HEK293T (cell line): ENCODE data around the gene PPP1R7.

Experiments
- CTCF ChIA-PET: fragments of 350-600 bp; formaldehyde crosslinking; extraction: SDS; loops from one replicate; lab custom pipeline; 2021; ENCODE audit warnings: antibody characterized with exemption, inconsistent platforms; lab: Yijun Ruan, JAX
- POLR2A ChIA-PET: fragments of 350-600 bp; formaldehyde crosslinking; extraction: SDS; loops from one replicate; lab custom pipeline; 2020; ENCODE audit warnings: antibody characterized with exemption, inconsistent platforms; lab: Yijun Ruan, JAX
- DNase-seq: peaks from one replicate; pipeline ENCODE4 v3.0.0; 2012; ENCODE audit warnings: mixed read lengths; ENCODE audit errors: extremely low spot score
- ARNT ChIP-seq: fragments of 450-650 bp; IDR thresholded peaks from 2 replicates; pipeline ENCODE4 v1.6.1; 2017; ENCODE audit warnings: mild to moderate bottlenecking
- BHLHE40 ChIP-seq: fragments of 450-650 bp; IDR thresholded peaks from 2 replicates; pipeline ENCODE4 v1.6.1; 2016; ENCODE audit warnings: mild to moderate bottlenecking, moderate library complexity, borderline replicate concordance
- CTBP1 ChIP-seq: fragments of 450-650 bp; IDR thresholded peaks from 2 replicates; pipeline ENCODE4 v1.6.1; 2016; ENCODE audit warnings: borderline replicate concordance
- ELF4 ChIP-seq: fragments of 450-650 bp; IDR thresholded peaks from 2 replicates; pipeline ENCODE4 v1.6.1; 2017; ENCODE audit warnings: antibody characterized with exemption
- FOXA1 ChIP-seq: fragments of 450-650 bp; IDR thresholded peaks from 2 replicates; pipeline ENCODE4 v1.6.1; 2016; ENCODE audit warnings: mild to moderate bottlenecking
- FOXK2 ChIP-seq: fragments of 450-650 bp; IDR thresholded peaks from 2 replicates; pipeline ENCODE4 v1.6.1; 2016; ENCODE audit warnings: mild to moderate bottlenecking
- FOXM1 ChIP-seq: fragments of 450-650 bp; IDR thresholded peaks from 2 replicates; pipeline ENCODE4 v1.6.1; 2017; ENCODE audit warnings: mild to moderate bottlenecking, borderline replicate concordance
- HDGF ChIP-seq: fragments of 450-650 bp; IDR thresholded peaks from 2 replicates; pipeline ENCODE4 v1.6.1; 2017; ENCODE audit warnings: antibody characterized with exemption, borderline replicate concordance
- L3MBTL2 ChIP-seq: fragments of 450-650 bp; conservative IDR thresholded peaks from 2 replicates; pipeline ENCODE4 v1.6.1; 2016; ENCODE audit warnings: mild to moderate bottlenecking
- LEF1 ChIP-seq: fragments of 450-650 bp; IDR thresholded peaks from 2 replicates; pipeline ENCODE4 v1.6.1; 2017; ENCODE audit warnings: mild to moderate bottlenecking, borderline replicate concordance
- NFRKB ChIP-seq: fragments of 450-650 bp; IDR thresholded peaks from 2 replicates; pipeline ENCODE4 v1.6.1; 2016; ENCODE audit warnings: mild to moderate bottlenecking, moderate library complexity
- PKNOX1 ChIP-seq: fragments of 450-650 bp; IDR thresholded peaks from 2 replicates; pipeline ENCODE4 v1.6.1; 2016
- SP1 ChIP-seq: fragments of 450-650 bp; IDR thresholded peaks from 2 replicates; pipeline ENCODE4 v1.6.1; 2017
- SUZ12 ChIP-seq: fragments of 450-650 bp; IDR thresholded peaks from 2 replicates; pipeline ENCODE4 v1.6.1; 2016; ENCODE audit warnings: mild to moderate bottlenecking
- TARDBP ChIP-seq: fragments of 450-650 bp; IDR thresholded peaks from 2 replicates; pipeline ENCODE4 v1.6.1; 2016
- ZNF384 ChIP-seq: fragments of 450-650 bp; IDR thresholded peaks from 2 replicates; pipeline ENCODE4 v1.6.1; 2016

PPP1R7 gene

GRCh38 chr2:241226723-241227572, 76.7 kb downstream of the PPP1R7 start:
- ChIA-PET CTCF (no interaction called here), POLR2A (no interaction called here)
- no peak for DNase-seq

GRCh38 chr2:241227594-241227993, 77.3 kb downstream of the PPP1R7 start:
- TF ChIP-seq HDGF (no peak), SUZ12 (no peak), ARNT (no peak), ELF4 (no peak), CTBP1 (no peak), FOXM1 (no peak), NFRKB (no peak), LEF1 (no peak), ZNF384 (no peak), FOXA1 (no peak), FOXK2 (no peak), SP1 (no peak), PKNOX1 (no peak), BHLHE40 (no peak)
- POLR2A ChIA-PET: no interaction called here
- DNase-seq: no peak
- CTCF ChIA-PET: no interaction called here

More at GRCh38 chr2:241226723-241227572, 76.7 kb downstream of the PPP1R7 start:
- TF ChIP-seq SP1 (no peak), LEF1 (no peak), PKNOX1 (no peak), ARNT (no peak), CTBP1 (no peak), BHLHE40 (no peak), HDGF (no peak), ELF4 (no peak), FOXM1 (no peak), L3MBTL2 (no peak), ZNF384 (no peak)

GRCh38 chr2:241228081-241228859, 78.0 kb downstream of the PPP1R7 start:
- ChIA-PET CTCF (no interaction called here), POLR2A (no interaction called here)
- no peak for DNase-seq
- TF ChIP-seq HDGF (no peak), ELF4 (no peak), L3MBTL2 (no peak), CTBP1 (no peak)

GRCh38 chr2:241228860-241229516, 78.7 kb downstream of the PPP1R7 start:
- DNase-seq: no peak
- TF ChIP-seq SUZ12: no peak
- no peak for TF ChIP-seq ELF4
- TF ChIP-seq SP1: no peak
- TF ChIP-seq LEF1: no peak
- TF ChIP-seq ZNF384: no peak
- no peak for TF ChIP-seq BHLHE40
- no peak for TF ChIP-seq NFRKB
- no peak for TF ChIP-seq TARDBP
- TF ChIP-seq FOXK2: no peak
- no peak for TF ChIP-seq PKNOX1
- no peak for TF ChIP-seq ARNT
- TF ChIP-seq HDGF: no peak
- no peak for TF ChIP-seq FOXM1
- TF ChIP-seq CTBP1: no peak
- no peak for TF ChIP-seq FOXA1
- TF ChIP-seq L3MBTL2: no peak
- ChIA-PET POLR2A (no interaction called here), CTCF (no interaction called here)

GRCh38 chr2:241229563-241230401, 79.5 kb downstream of the PPP1R7 start:
- CTCF ChIA-PET: no interaction called here
- DNase-seq: no peak
- TF ChIP-seq LEF1 (no peak), HDGF (no peak), FOXM1 (no peak), PKNOX1 (no peak), ELF4 (no peak), SP1 (no peak), FOXK2 (no peak), NFRKB (no peak), ARNT (no peak), ZNF384 (no peak), CTBP1 (no peak), L3MBTL2 (no peak), BHLHE40 (no peak), TARDBP (no peak), FOXA1 (no peak), SUZ12 (no peak)
- POLR2A ChIA-PET: no interaction called here
